Gastroesophageal sphincter (tissue), 3 donors: Measurements from ENCODE around the gene BICC1.

ENCODE experiments used
- EP300 ChIP-seq: sonication (generic); formaldehyde crosslinking; IDR thresholded peaks from one replicate; pipeline ENCODE4 v1.6.1; 2017; ENCODE audit warnings: antibody characterized with exemption, mild to moderate bottlenecking
- POLR2A ChIP-seq, 2 donors: fragments of 450-650 bp; IDR thresholded peaks; one replicate each; pipeline ENCODE4 v1.6.1; 2017; ENCODE audit warnings: antibody characterized with exemption in 2 of 2, mild to moderate bottlenecking in 2 of 2, moderate library complexity in 1 of 2
- POLR2AphosphoS5 ChIP-seq: sonication (generic); formaldehyde crosslinking; IDR thresholded peaks from one replicate; pipeline ENCODE4 v1.6.1; 2017; ENCODE audit warnings: antibody characterized with exemption
- TF ChIP-seq, protein P1 (sequence below), 4 experiments: fragments of 200-600 bp in 2 of 4; fragments of 450-650 bp in 2 of 4; sonication (generic) in 1 of 4; IDR thresholded peaks; one replicate each; pipeline ENCODE4 v1.5.1; 2017 to 2019; ENCODE audit warnings: antibody characterized with exemption in 4 of 4, mild to moderate bottlenecking in 2 of 4, moderate library complexity in 2 of 4

GRCh38 chr10:58735087-58735486 lies 222.4 kb downstream of the BICC1 start:
- TF ChIP-seq POLR2AphosphoS5, result no peak
- TF ChIP-seq, protein P1, sequence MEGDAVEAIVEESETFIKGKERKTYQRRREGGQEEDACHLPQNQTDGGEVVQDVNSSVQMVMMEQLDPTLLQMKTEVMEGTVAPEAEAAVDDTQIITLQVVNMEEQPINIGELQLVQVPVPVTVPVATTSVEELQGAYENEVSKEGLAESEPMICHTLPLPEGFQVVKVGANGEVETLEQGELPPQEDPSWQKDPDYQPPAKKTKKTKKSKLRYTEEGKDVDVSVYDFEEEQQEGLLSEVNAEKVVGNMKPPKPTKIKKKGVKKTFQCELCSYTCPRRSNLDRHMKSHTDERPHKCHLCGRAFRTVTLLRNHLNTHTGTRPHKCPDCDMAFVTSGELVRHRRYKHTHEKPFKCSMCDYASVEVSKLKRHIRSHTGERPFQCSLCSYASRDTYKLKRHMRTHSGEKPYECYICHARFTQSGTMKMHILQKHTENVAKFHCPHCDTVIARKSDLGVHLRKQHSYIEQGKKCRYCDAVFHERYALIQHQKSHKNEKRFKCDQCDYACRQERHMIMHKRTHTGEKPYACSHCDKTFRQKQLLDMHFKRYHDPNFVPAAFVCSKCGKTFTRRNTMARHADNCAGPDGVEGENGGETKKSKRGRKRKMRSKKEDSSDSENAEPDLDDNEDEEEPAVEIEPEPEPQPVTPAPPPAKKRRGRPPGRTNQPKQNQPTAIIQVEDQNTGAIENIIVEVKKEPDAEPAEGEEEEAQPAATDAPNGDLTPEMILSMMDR (IDR thresholded peaks at IDR 0.05), result no peak
- TF ChIP-seq POLR2A (IDR thresholded peaks at IDR 0.05), result no peak
- no peak for TF ChIP-seq EP300
